ENCODE data around the gene TM4SF18.

DNA sequence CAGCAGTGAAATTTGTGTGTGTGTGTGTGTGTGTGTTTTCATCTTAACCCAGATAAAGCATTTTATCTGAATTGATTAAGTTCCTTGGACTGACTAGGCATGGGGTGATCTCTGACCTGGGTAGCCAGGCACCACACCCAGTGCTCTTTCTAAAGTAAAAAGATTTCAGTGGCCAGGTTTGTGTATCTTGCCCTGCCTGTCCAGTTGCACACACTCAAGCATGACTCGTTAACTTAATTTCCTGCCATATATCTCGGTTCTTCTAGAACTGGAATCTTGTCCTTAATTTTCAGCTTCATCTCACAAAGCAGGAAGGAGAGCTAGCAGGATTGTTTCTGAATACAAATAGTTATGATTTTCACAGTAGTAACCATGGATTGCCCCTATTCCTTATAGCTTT is 17.0 kb downstream of the TM4SF18 start:
- TF ChIP-seq, protein P1, sequence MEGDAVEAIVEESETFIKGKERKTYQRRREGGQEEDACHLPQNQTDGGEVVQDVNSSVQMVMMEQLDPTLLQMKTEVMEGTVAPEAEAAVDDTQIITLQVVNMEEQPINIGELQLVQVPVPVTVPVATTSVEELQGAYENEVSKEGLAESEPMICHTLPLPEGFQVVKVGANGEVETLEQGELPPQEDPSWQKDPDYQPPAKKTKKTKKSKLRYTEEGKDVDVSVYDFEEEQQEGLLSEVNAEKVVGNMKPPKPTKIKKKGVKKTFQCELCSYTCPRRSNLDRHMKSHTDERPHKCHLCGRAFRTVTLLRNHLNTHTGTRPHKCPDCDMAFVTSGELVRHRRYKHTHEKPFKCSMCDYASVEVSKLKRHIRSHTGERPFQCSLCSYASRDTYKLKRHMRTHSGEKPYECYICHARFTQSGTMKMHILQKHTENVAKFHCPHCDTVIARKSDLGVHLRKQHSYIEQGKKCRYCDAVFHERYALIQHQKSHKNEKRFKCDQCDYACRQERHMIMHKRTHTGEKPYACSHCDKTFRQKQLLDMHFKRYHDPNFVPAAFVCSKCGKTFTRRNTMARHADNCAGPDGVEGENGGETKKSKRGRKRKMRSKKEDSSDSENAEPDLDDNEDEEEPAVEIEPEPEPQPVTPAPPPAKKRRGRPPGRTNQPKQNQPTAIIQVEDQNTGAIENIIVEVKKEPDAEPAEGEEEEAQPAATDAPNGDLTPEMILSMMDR (IDR thresholded peaks at IDR 0.05): no peak
- TF ChIP-seq POLR2A (IDR thresholded peaks at IDR 0.05): no peak

Measured in thyroid gland (tissue), 4 donors.